Loucy (cell line): ENCODE data around the gene WDR35.

ENCODE experiments used
- EZH2phosphoT487 ChIP-seq: fragments of 200-600 bp; IDR thresholded peaks from 2 replicates; pipeline ENCODE4 v1.6.1; 2018; ENCODE audit warnings: antibody characterized with exemption, mild to moderate bottlenecking, moderate library complexity, borderline replicate concordance
- TF ChIP-seq, protein P1 (sequence below): fragments of 200-600 bp; sonication (generic); conservative IDR thresholded peaks from 2 replicates; pipeline ENCODE4 v1.5.1; 2014; ENCODE audit warnings: mild to moderate bottlenecking, antibody characterized with exemption, low read length

DNA sequence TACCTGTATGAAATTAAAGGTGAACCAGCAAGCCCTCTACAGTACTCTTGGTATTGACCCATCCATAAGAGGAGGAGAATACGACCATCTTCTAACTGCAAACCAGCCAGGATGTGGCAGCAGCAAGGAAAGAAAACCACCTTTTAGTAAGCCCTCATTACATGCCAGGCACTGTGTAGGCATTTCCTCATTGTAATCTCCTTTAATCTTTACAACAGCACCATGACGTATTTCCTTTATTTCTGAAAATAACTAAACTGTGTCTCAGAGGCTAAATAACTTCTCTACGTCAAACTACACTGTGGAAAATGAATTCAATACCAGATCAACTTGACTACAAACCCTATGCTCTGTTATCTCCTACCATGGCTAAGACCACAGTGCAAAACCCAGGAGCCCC lies 18.2 kb downstream of the WDR35 start:
- TF ChIP-seq, protein P1, sequence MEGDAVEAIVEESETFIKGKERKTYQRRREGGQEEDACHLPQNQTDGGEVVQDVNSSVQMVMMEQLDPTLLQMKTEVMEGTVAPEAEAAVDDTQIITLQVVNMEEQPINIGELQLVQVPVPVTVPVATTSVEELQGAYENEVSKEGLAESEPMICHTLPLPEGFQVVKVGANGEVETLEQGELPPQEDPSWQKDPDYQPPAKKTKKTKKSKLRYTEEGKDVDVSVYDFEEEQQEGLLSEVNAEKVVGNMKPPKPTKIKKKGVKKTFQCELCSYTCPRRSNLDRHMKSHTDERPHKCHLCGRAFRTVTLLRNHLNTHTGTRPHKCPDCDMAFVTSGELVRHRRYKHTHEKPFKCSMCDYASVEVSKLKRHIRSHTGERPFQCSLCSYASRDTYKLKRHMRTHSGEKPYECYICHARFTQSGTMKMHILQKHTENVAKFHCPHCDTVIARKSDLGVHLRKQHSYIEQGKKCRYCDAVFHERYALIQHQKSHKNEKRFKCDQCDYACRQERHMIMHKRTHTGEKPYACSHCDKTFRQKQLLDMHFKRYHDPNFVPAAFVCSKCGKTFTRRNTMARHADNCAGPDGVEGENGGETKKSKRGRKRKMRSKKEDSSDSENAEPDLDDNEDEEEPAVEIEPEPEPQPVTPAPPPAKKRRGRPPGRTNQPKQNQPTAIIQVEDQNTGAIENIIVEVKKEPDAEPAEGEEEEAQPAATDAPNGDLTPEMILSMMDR = no peak
- no peak for TF ChIP-seq EZH2phosphoT487
